T-helper 1 cell treated with Interleukin-12 subunit alpha and Interleukin-12 subunit beta and Interleukin-4 antibody, amounts not matched to agents 30 μg/mL and 1 μg/mL, for 36 hours (primary cell): ENCODE results near the gene CCDC51.
A peak's percentile ranks its signal among the peaks of the same experiment; 100 is the strongest.
"Not testable (repeated sequence)": the region's sequence is repeated elsewhere in the genome, so short reads cannot be mapped to it uniquely, and the experiment has no call there.

Experiments
- H3K27ac Mint-ChIP-seq: one replicate; pipeline ENCODE4 v1.8.0; 2021; ENCODE audit warnings: mild to moderate bottlenecking, mixed read lengths
- H3K27me3 Mint-ChIP-seq: one replicate; pipeline ENCODE4 v1.8.0; 2021; ENCODE audit warnings: low read depth, mixed read lengths
- H3K36me3 Mint-ChIP-seq: one replicate; pipeline ENCODE4 v1.8.0; 2021; ENCODE audit warnings: low read depth, mixed read lengths
- H3K4me1 Mint-ChIP-seq: one replicate; pipeline ENCODE4 v1.8.0; 2021; ENCODE audit warnings: low read depth, mixed read lengths
- H3K4me3 Mint-ChIP-seq: one replicate; pipeline ENCODE4 v1.8.0; 2021; ENCODE audit warnings: mild to moderate bottlenecking, moderate library complexity, mixed read lengths
- H3K9me3 Mint-ChIP-seq: one replicate; pipeline ENCODE4 v1.8.0; 2021; ENCODE audit warnings: mixed read lengths

CCDC51 gene

GRCh38 chr3:48469046-48469915, 29.4 kb upstream of the CCDC51 start:
- Mint-ChIP-seq H3K9me3 (no peaks in the 10 kb centered on the region), H3K27ac (peak overlapping the region; percentile 61), H3K4me3 (peak overlapping the region; percentile 59), H3K27me3 (no peaks in the 10 kb centered on the region), H3K36me3 (peaks cover 40% of the 10 kb centered on the region), H3K4me1 (peaks cover 58% of the 10 kb centered on the region)

GRCh38 chr3:48468329-48468731, 28.4 kb upstream of the CCDC51 start:
- H3K27me3 Mint-ChIP-seq: no peaks in the 10 kb centered on the region
- peaks cover 53% of the 10 kb centered on the region for H3K4me1 Mint-ChIP-seq
- H3K36me3 Mint-ChIP-seq: peaks cover 45% of the 10 kb centered on the region
- H3K27ac Mint-ChIP-seq: peak overlapping the region; percentile 95
- H3K4me3 Mint-ChIP-seq: peak overlapping the region; percentile 93
- H3K9me3 Mint-ChIP-seq: no peaks in the 10 kb centered on the region

- H3K27ac Mint-ChIP-seq: peak overlapping the region; percentile 95
- peaks cover 48% of the 10 kb centered on the region for H3K4me1 Mint-ChIP-seq
- peaks cover 41% of the 10 kb centered on the region for H3K36me3 Mint-ChIP-seq
- peak overlapping the region; percentile 93 for H3K4me3 Mint-ChIP-seq
- H3K9me3 Mint-ChIP-seq: no peaks in the 10 kb centered on the region
- H3K27me3 Mint-ChIP-seq: no peaks in the 10 kb centered on the region
These were observed 27.8 kb upstream of the CCDC51 start for GRCh38 chr3:48467473-48468267.

- H3K36me3 Mint-ChIP-seq: peaks cover 40% of the 10 kb centered on the region
- no peaks in the 10 kb centered on the region for H3K9me3 Mint-ChIP-seq
- H3K4me1 Mint-ChIP-seq: peaks cover 46% of the 10 kb centered on the region
- peak overlapping the region; percentile 93 for H3K4me3 Mint-ChIP-seq
- H3K27me3 Mint-ChIP-seq: no peaks in the 10 kb centered on the region
- peak overlapping the region; percentile 95 for H3K27ac Mint-ChIP-seq
These were observed 27.2 kb upstream of the CCDC51 start for GRCh38 chr3:48467110-48467454.

GRCh38 chr3:48466386-48467109, 26.6 kb upstream of the CCDC51 start:
- H3K27ac Mint-ChIP-seq: peak overlapping the region; percentile 95
- peak overlapping the region; percentile 93 for H3K4me3 Mint-ChIP-seq
- peaks cover 40% of the 10 kb centered on the region for H3K36me3 Mint-ChIP-seq
- H3K27me3 Mint-ChIP-seq: no peaks in the 10 kb centered on the region
- peaks cover 46% of the 10 kb centered on the region for H3K4me1 Mint-ChIP-seq
- no peaks in the 10 kb centered on the region for H3K9me3 Mint-ChIP-seq

GRCh38 chr3:48465531-48466378, 25.8 kb upstream of the CCDC51 start:
- H3K4me3 Mint-ChIP-seq: peak overlapping the region; percentile 93
- peaks cover 46% of the 10 kb centered on the region for H3K4me1 Mint-ChIP-seq
- H3K9me3 Mint-ChIP-seq: no peaks in the 10 kb centered on the region
- H3K27me3 Mint-ChIP-seq: no peaks in the 10 kb centered on the region
- H3K27ac Mint-ChIP-seq: peak overlapping the region; percentile 95
- H3K36me3 Mint-ChIP-seq: peaks cover 42% of the 10 kb centered on the region

- peak overlapping the region; percentile 93 for H3K4me3 Mint-ChIP-seq
- H3K27ac Mint-ChIP-seq: peak overlapping the region; percentile 95
- H3K27me3 Mint-ChIP-seq: no peaks in the 10 kb centered on the region
- H3K36me3 Mint-ChIP-seq: peaks cover 46% of the 10 kb centered on the region
- H3K4me1 Mint-ChIP-seq: peaks cover 45% of the 10 kb centered on the region
- H3K9me3 Mint-ChIP-seq: no peaks in the 10 kb centered on the region
These were observed 25.3 kb upstream of the CCDC51 start for GRCh38 chr3:48465237-48465530.

- Mint-ChIP-seq H3K36me3 (peaks cover 45% of the 10 kb centered on the region), H3K27ac (peak overlapping the region; percentile 31), H3K4me1 (peaks cover 41% of the 10 kb centered on the region), H3K27me3 (no peaks in the 10 kb centered on the region), H3K9me3 (no peaks in the 10 kb centered on the region), H3K4me3 (no peak overlapping the region)
These were observed 24.8 kb upstream of the CCDC51 start for GRCh38 chr3:48464713-48465221.

GRCh38 chr3:48463703-48464102, 23.8 kb upstream of the CCDC51 start:
- Mint-ChIP-seq H3K27me3 (no peaks in the 10 kb centered on the region), H3K4me1 (peaks cover 32% of the 10 kb centered on the region), H3K9me3 (no peaks in the 10 kb centered on the region), H3K27ac (peak overlapping the region; percentile 31), H3K36me3 (peaks cover 36% of the 10 kb centered on the region), H3K4me3 (no peak overlapping the region)

GRCh38 chr3:48461767-48462166, 21.8 kb upstream of the CCDC51 start:
- H3K9me3 Mint-ChIP-seq, H3K27me3 Mint-ChIP-seq, H3K4me3 Mint-ChIP-seq, H3K27ac Mint-ChIP-seq: not testable (repeated sequence)
- Mint-ChIP-seq H3K36me3 (peaks cover 26% of the 10 kb centered on the region), H3K4me1 (peaks cover 16% of the 10 kb centered on the region)

GRCh38 chr3:48460517-48460902, 20.6 kb upstream of the CCDC51 start:
- Mint-ChIP-seq H3K9me3 (no peaks in the 10 kb centered on the region), H3K27me3 (no peaks in the 10 kb centered on the region), H3K36me3 (peaks cover 19% of the 10 kb centered on the region), H3K4me3 (no peak overlapping the region), H3K4me1 (peaks cover 9% of the 10 kb centered on the region), H3K27ac (no peak overlapping the region)

GRCh38 chr3:48459773-48460516, 20.0 kb upstream of the CCDC51 start:
- Mint-ChIP-seq H3K27me3 (no peaks in the 10 kb centered on the region), H3K36me3 (peaks cover 21% of the 10 kb centered on the region), H3K9me3 (no peaks in the 10 kb centered on the region), H3K27ac (no peak overlapping the region), H3K4me1 (peaks cover 4% of the 10 kb centered on the region), H3K4me3 (no peak overlapping the region)

- Mint-ChIP-seq H3K36me3 (peaks cover 26% of the 10 kb centered on the region), H3K27me3 (no peaks in the 10 kb centered on the region), H3K9me3 (no peaks in the 10 kb centered on the region), H3K27ac (no peak overlapping the region), H3K4me3 (no peak overlapping the region), H3K4me1 (peaks cover 4% of the 10 kb centered on the region)
These were observed 19.4 kb upstream of the CCDC51 start for GRCh38 chr3:48459331-48459730.
